Ectodermal cell (in vitro differentiated cells): ENCODE results near the gene WWP2.

ENCODE experiments used
- H3K27ac ChIP-seq: 2 replicates; pipeline ENCODE4 v1.7.0; 2013; ENCODE audit warnings: mild to moderate bottlenecking, low read depth, low read length; ENCODE audit not compliant: insufficient read depth, poor library complexity, severe bottlenecking
- H3K27me3 ChIP-seq: 2 replicates; pipeline ENCODE4 v1.7.0; 2013; ENCODE audit warnings: mild to moderate bottlenecking, low read length; ENCODE audit not compliant: insufficient read depth, control insufficient read depth, poor library complexity, severe bottlenecking
- H3K36me3 ChIP-seq: one replicate; pipeline ENCODE4 v1.7.0; 2013; ENCODE audit warnings: low read length; ENCODE audit not compliant: control insufficient read depth, insufficient read depth
- H3K4me1 ChIP-seq: one replicate; pipeline ENCODE4 v1.7.0; 2013; ENCODE audit warnings: low read length; ENCODE audit not compliant: control insufficient read depth, insufficient read depth
- H3K4me3 ChIP-seq: 2 replicates; pipeline ENCODE4 v1.7.0; 2013; ENCODE audit warnings: low read depth, low read length, control low read depth; ENCODE audit not compliant: insufficient read depth
- H3K9me3 ChIP-seq: 2 replicates; pipeline ENCODE4 v1.7.0; 2013; ENCODE audit warnings: mild to moderate bottlenecking, low read length, moderate library complexity; ENCODE audit not compliant: control insufficient read depth
- WGBS, 2 experiments: methylation state at CpG; one replicate each; pipeline ENCODE4 v1.1.7; 2013; ENCODE audit warnings: missing lambda C conversion rate in 2 of 2; 5-methylcytosine and 5-hydroxymethylcytosine counted together

WWP2 gene

GRCh38 chr16:69921127-69921526 lies 159.0 kb downstream of the WWP2 start:
- Histone ChIP-seq H3K27me3 (no peaks in the 10 kb centered on the region), H3K36me3 (no peaks in the 10 kb centered on the region), H3K4me3 (no peak overlapping the region), H3K27ac (no peak overlapping the region), H3K9me3 (no peaks in the 10 kb centered on the region), H3K4me1 (peaks cover 15% of the 10 kb centered on the region)
- WGBS, 2 experiments = 91 to 97% methylated on average over 2 of the region's 2 CpGs

- H3K4me1 ChIP-seq = peaks cover 13% of the 10 kb centered on the region
- WGBS, 2 experiments = 96 to 98% methylated on average over 3 to 5 of the region's 6 CpGs
These were observed 160.1 kb downstream of the WWP2 start for GRCh38 chr16:69922200-69922599.

GRCh38 chr16:69924041-69924775 lies 162.1 kb downstream of the WWP2 start:
- Histone ChIP-seq H3K4me3 (no peak overlapping the region), H3K4me1 (peaks cover 4% of the 10 kb centered on the region), H3K27ac (no peak overlapping the region), H3K9me3 (no peaks in the 10 kb centered on the region), H3K27me3 (no peaks in the 10 kb centered on the region), H3K36me3 (no peaks in the 10 kb centered on the region)
- WGBS, 2 experiments = 88 to 89% methylated on average over 9 to 10 of the region's 11 CpGs

More at GRCh38 chr16:69922200-69922599, 160.1 kb downstream of the WWP2 start:
- H3K36me3 ChIP-seq = no peaks in the 10 kb centered on the region
- H3K9me3 ChIP-seq = no peaks in the 10 kb centered on the region
- H3K4me3 ChIP-seq = no peak overlapping the region
- H3K27me3 ChIP-seq = no peaks in the 10 kb centered on the region
- H3K27ac ChIP-seq = no peak overlapping the region

- 89 to 91% methylated on average over 19 of the region's 19 CpGs for WGBS, 2 experiments
- H3K27me3 ChIP-seq = no peaks in the 10 kb centered on the region
- no peak overlapping the region for H3K4me3 ChIP-seq
- H3K9me3 ChIP-seq = no peaks in the 10 kb centered on the region
- no peaks in the 10 kb centered on the region for H3K36me3 ChIP-seq
- H3K4me1 ChIP-seq = peaks cover 4% of the 10 kb centered on the region
- no peak overlapping the region for H3K27ac ChIP-seq
These were observed 162.7 kb downstream of the WWP2 start for GRCh38 chr16:69924777-69925191.

GRCh38 chr16:69925311-69925710 lies 163.2 kb downstream of the WWP2 start:
- 84 to 91% methylated on average over 8 of the region's 8 CpGs for WGBS, 2 experiments
- Histone ChIP-seq H3K4me1 (peaks cover 4% of the 10 kb centered on the region), H3K9me3 (no peaks in the 10 kb centered on the region), H3K27me3 (no peaks in the 10 kb centered on the region), H3K27ac (no peak overlapping the region), H3K36me3 (no peaks in the 10 kb centered on the region), H3K4me3 (no peak overlapping the region)

- no peaks in the 10 kb centered on the region for H3K36me3 ChIP-seq
- no peak overlapping the region for H3K27ac ChIP-seq
- peaks cover 4% of the 10 kb centered on the region for H3K4me1 ChIP-seq
- H3K27me3 ChIP-seq = no peaks in the 10 kb centered on the region
- no peaks in the 10 kb centered on the region for H3K9me3 ChIP-seq
- no peak overlapping the region for H3K4me3 ChIP-seq
- 96 to 97% methylated on average over 8 of the region's 8 CpGs for WGBS, 2 experiments
These were observed 164.1 kb downstream of the WWP2 start for GRCh38 chr16:69926241-69926640.

- H3K36me3 ChIP-seq = no peaks in the 10 kb centered on the region
- no peak overlapping the region for H3K27ac ChIP-seq
- no peaks in the 10 kb centered on the region for H3K27me3 ChIP-seq
- no peaks in the 10 kb centered on the region for H3K9me3 ChIP-seq
- no peak overlapping the region for H3K4me3 ChIP-seq
- 81 to 84% methylated on average over 17 of the region's 17 CpGs for WGBS, 2 experiments
- peaks cover 4% of the 10 kb centered on the region for H3K4me1 ChIP-seq
These were observed 165.1 kb downstream of the WWP2 start for GRCh38 chr16:69927056-69927757.

GRCh38 chr16:69928856-69929400 lies 166.8 kb downstream of the WWP2 start:
- H3K4me1 ChIP-seq = peaks cover 3% of the 10 kb centered on the region
- no peak overlapping the region for H3K27ac ChIP-seq
- H3K9me3 ChIP-seq = no peaks in the 10 kb centered on the region
- no peaks in the 10 kb centered on the region for H3K36me3 ChIP-seq
- no peak overlapping the region for H3K4me3 ChIP-seq
- 91 to 94% methylated on average over 10 of the region's 10 CpGs for WGBS, 2 experiments
- H3K27me3 ChIP-seq = no peaks in the 10 kb centered on the region

- Histone ChIP-seq H3K4me3 (no peak overlapping the region), H3K4me1 (no peaks in the 10 kb centered on the region), H3K9me3 (no peaks in the 10 kb centered on the region), H3K27me3 (no peaks in the 10 kb centered on the region), H3K36me3 (no peaks in the 10 kb centered on the region), H3K27ac (no peak overlapping the region)
- WGBS, 2 experiments = 96% methylated on average over 9 of the region's 9 CpGs
These were observed 167.3 kb downstream of the WWP2 start for GRCh38 chr16:69929480-69929879.

GRCh38 chr16:69930117-69930776 lies 168.1 kb downstream of the WWP2 start:
- H3K4me3 ChIP-seq = no peak overlapping the region
- no peaks in the 10 kb centered on the region for H3K36me3 ChIP-seq
- H3K9me3 ChIP-seq = no peaks in the 10 kb centered on the region
- 82 to 84% methylated on average over 12 of the region's 12 CpGs for WGBS, 2 experiments
- no peaks in the 10 kb centered on the region for H3K4me1 ChIP-seq
- no peaks in the 10 kb centered on the region for H3K27me3 ChIP-seq
- no peak overlapping the region for H3K27ac ChIP-seq
